Lower leg skin (tissue), 4 donors: Measurements from ENCODE around the gene MEN1. TPM values are rescaled to one million over a fixed set of nuclear protein-coding genes. Genes with fewer than 3 reads are reported as not detected.

ENCODE experiments used
- DNase-seq, 2 donors: peaks; one replicate each; pipeline ENCODE4 v3.0.0-alpha.2; 2019; ENCODE audit warnings: low spot score in 2 of 2
- H3K4me3 ChIP-seq: fragments of 200-600 bp; sonication (generic); 2 replicates; pipeline ENCODE4 v1.5.1; 2017; ENCODE audit warnings: mild to moderate bottlenecking, low read depth; ENCODE audit not compliant: poor library complexity, severe bottlenecking
- CTCF ChIP-seq, 3 donors: fragments of 450-650 bp; IDR thresholded peaks; one replicate each; pipeline ENCODE4 v1.5.1; 2016; ENCODE audit warnings: antibody characterized with exemption in 3 of 3, mild to moderate bottlenecking in 3 of 3, moderate library complexity in 2 of 3
- POLR2A ChIP-seq, 2 donors: fragments of 450-650 bp; IDR thresholded peaks; one replicate each; pipeline ENCODE4 v1.6.1; 2016 to 2017; ENCODE audit warnings: antibody characterized with exemption in 2 of 2, mild to moderate bottlenecking in 1 of 2, moderate library complexity in 1 of 2
- WGBS, 2 donors: methylation state at CpG; one replicate each; pipeline ENCODE4 v1.1.5; 2018; 5-methylcytosine and 5-hydroxymethylcytosine counted together
- intact Hi-C: fragments of 100-400 bp; cut with DNase I; formaldehyde crosslinking; loops from one replicate; pipeline ENCODE4 v1.15.0; 2023; ENCODE audit warnings: low total_unique reads
- total RNA-seq, 4 donors: library from RNA; depleted of rRNA; stranded (reverse); fragments of >200 nt; gene quantifications; one replicate each; pipeline ENCODE4 v1.1.0, GENCODE V29; 2016

Gene MEN1
- total RNA-seq, 4 donors from 2014 or later = 20.5 to 42.7 (median 32.2) TPM

- WGBS, 2 donors = 92% methylated on average over 14 to 28 of the region's 28 CpGs
- no peak for TF ChIP-seq POLR2A (IDR thresholded peaks at IDR 0.05)
- no peak for TF ChIP-seq CTCF (IDR thresholded peaks at IDR 0.05)
- DNase-seq = no peak
- intact Hi-C loops = no loop called here
- no peak overlapping the region for H3K4me3 ChIP-seq
Measured at GRCh38 chr11:64838600-64839334, 28.4 kb upstream of the MEN1 start.

GRCh38 chr11:64837887-64838351 is 27.6 kb upstream of the MEN1 start:
- DNase-seq = no peak
- no peak overlapping the region for H3K4me3 ChIP-seq
- WGBS, 2 donors = 92 to 100% methylated on average over 5 to 10 of the region's 10 CpGs
- no peak for TF ChIP-seq POLR2A (IDR thresholded peaks at IDR 0.05)
- intact Hi-C loops = no loop called here

- intact Hi-C loops = no loop called here
Measured at GRCh38 chr11:64836448-64837072, 26.2 kb upstream of the MEN1 start.

GRCh38 chr11:64835616-64836447 is 25.5 kb upstream of the MEN1 start:
- no peak for DNase-seq
- TF ChIP-seq POLR2A (IDR thresholded peaks at IDR 0.05) (no peak), CTCF (IDR thresholded peaks at IDR 0.05) (no peak)
- WGBS, 2 donors = 80 to 82% methylated on average over 13 to 15 of the region's 17 CpGs
- no peak overlapping the region for H3K4me3 ChIP-seq
- intact Hi-C loops = no loop called here

More at GRCh38 chr11:64836448-64837072, 26.2 kb upstream of the MEN1 start:
- H3K4me3 ChIP-seq = no peak overlapping the region
- WGBS, 2 donors = 53 to 69% methylated on average over 11 to 16 of the region's 16 CpGs
- TF ChIP-seq POLR2A (IDR thresholded peaks at IDR 0.05) (no peak), CTCF (IDR thresholded peaks at IDR 0.05) (no peak)
- DNase-seq = no peak

- no peak overlapping the region for H3K4me3 ChIP-seq
- intact Hi-C loops = no loop called here
- no peak for DNase-seq
- 62 to 77% methylated on average over 26 to 28 of the region's 29 CpGs for WGBS, 2 donors
- no peak for TF ChIP-seq CTCF (IDR thresholded peaks at IDR 0.05)
- TF ChIP-seq POLR2A (IDR thresholded peaks at IDR 0.05) = no peak
Measured at GRCh38 chr11:64834723-64835615, 24.6 kb upstream of the MEN1 start.
